Right cardiac atrium (tissue), 5 donors: ENCODE data around the gene PTCD2. TPM values are rescaled to one million over a fixed set of nuclear protein-coding genes. Genes with fewer than 3 reads are reported as not detected.
A peak's percentile ranks its signal among the peaks of the same experiment; 100 is the strongest.
"Not testable (repeated sequence)": the region's sequence is repeated elsewhere in the genome, so short reads cannot be mapped to it uniquely, and the experiment has no call there.

Source experiments
- ATAC-seq, 2 donors: fragments of 200-7000 bp; cut with Tn5 transposase; one replicate each; pipeline versions ENCODE4 v1.8.0 to v1.9.1; 2020; ENCODE audit warnings: moderate library complexity in 2 of 2, mild to moderate bottlenecking in 1 of 2
- DNase-seq, 3 donors: peaks; one replicate each; pipeline ENCODE4 v3.0.0-alpha.2; 2020
- H3K27ac ChIP-seq: one replicate; pipeline ENCODE4 v1.5.1; 2013; ENCODE audit warnings: mild to moderate bottlenecking, low read length, control low read depth, moderate library complexity
- H3K27me3 ChIP-seq: one replicate; pipeline ENCODE4 v1.6.1; 2013; ENCODE audit not compliant: control insufficient read depth, insufficient read depth
- H3K4me1 ChIP-seq: one replicate; pipeline ENCODE4 v1.6.1; 2013; ENCODE audit warnings: low read length; ENCODE audit not compliant: control insufficient read depth, insufficient read depth
- H3K4me3 ChIP-seq: one replicate; pipeline ENCODE4 v1.5.1; 2013; ENCODE audit warnings: low read length, control low read depth
- H3K9me3 ChIP-seq: one replicate; pipeline ENCODE4 v1.6.1; 2013; ENCODE audit warnings: low read length; ENCODE audit not compliant: control insufficient read depth
- WGBS: extraction: QIAGEN DNeasy Blood & Tissue Kit; methylation state at CpG from one replicate; pipeline ENCODE4 v1.1.7; 2013; 5-methylcytosine and 5-hydroxymethylcytosine counted together
- intact Hi-C, 4 donors: fragments of 100-400 bp; cut with DNase I; formaldehyde crosslinking; loops; one replicate each; pipeline versions ENCODE4 v1.11.0 to v1.14.0; 2022 to 2023
- polyA plus RNA-seq: library from polyadenylated mRNA; stranded (reverse); fragments of 200-250 nt; gene quantifications from one replicate; pipeline ENCODE4 v1.2.3, GENCODE V29; 2013
- total RNA-seq, 4 donors: library from RNA; stranded (reverse); fragmentation: NEBNext Ultra II Directional; extraction: Animal tissue kit (Norgen Biotek cat#: 25700); gene quantifications; one replicate each; pipeline ENCODE4 v1.2.1, GENCODE V29; 2021
- donor health status: healthy with polysubstance abuse.
- donor health status: DM: no; HTN: yes; CAD: no.
- donor health status: DM: no; HTN: no; CAD: no.
- donor health status: DM: no; HTN: yes; CAD: no; lungs with severe emphysema.
- donor health status: DM: yes; HTN: yes; CAD: no.

The PTCD2 gene
- total and polyA plus RNA-seq, 5 donors: 6.9 to 14.0 (median 11.5) TPM

GRCh38 chr5:72298136-72298535, 22.0 kb upstream of the PTCD2 start:
- H3K27ac ChIP-seq, ATAC-seq, H3K4me3 ChIP-seq, H3K27me3 ChIP-seq, H3K9me3 ChIP-seq, intact Hi-C loops, H3K4me1 ChIP-seq, DNase-seq: not testable (repeated sequence)
- 98% methylated on average over 3 of the region's 3 CpGs for WGBS

DNA sequence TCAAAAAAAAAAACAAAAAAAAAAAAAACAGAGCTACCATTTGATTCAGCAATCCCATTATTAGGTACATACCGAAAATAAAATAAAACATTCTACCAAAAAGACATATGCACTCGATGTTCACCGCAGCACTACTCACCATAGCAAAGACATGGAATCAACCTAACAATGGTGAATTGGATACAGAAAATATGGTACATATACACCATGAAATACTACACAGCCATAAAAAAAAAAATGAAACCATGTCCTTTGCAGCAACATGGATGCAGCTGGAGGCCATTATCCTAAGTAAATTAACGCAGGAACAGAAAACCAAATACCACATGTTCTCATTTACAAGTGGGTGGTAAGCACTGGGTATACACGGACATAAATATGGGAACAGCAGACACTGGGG, 21.5 kb upstream of the PTCD2 start:
- no peak for DNase-seq
- H3K9me3 ChIP-seq: no peaks in the 10 kb centered on the region
- intact Hi-C loops: no loop called here
- ATAC-seq: no peak
- H3K27ac ChIP-seq: no peak overlapping the region
- H3K4me3 ChIP-seq: no peak overlapping the region
- H3K27me3 ChIP-seq: no peaks in the 10 kb centered on the region
- no peaks in the 10 kb centered on the region for H3K4me1 ChIP-seq
- 98% methylated on average over 5 of the region's 5 CpGs for WGBS

GRCh38 chr5:72300590-72301339, 19.4 kb upstream of the PTCD2 start:
- Histone ChIP-seq H3K4me1 (no peaks in the 10 kb centered on the region), H3K27me3 (no peaks in the 10 kb centered on the region), H3K27ac (no peak overlapping the region), H3K4me3 (no peak overlapping the region), H3K9me3 (no peaks in the 10 kb centered on the region)
- ATAC-seq: no peak
- intact Hi-C loops: loop anchor here (10.0 kb wide), 3 partner anchors 156 to 516 kb away; no protein-coding TSS in a partner anchor
- WGBS: 44% methylated on average over 1 of the region's 1 CpG
- no peak for DNase-seq

DNA sequence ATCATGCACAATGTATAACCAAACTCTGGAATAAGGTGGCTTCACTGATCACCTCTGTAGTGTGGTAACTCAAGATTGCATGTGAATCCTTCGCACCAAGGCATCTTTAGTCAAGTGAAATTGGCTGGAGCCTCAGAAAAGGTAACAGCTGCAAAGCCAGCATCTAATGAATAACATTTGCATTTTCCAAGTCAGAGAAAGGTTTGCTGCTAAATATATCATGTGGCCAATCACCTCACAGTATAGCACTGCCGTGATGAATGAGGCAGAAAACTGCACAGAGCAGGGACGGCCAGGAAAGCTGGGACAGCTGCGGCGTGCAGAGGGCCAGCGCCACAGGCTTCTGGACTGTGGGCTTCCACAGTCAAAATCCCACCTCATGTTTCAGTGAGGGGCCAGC, 18.6 kb upstream of the PTCD2 start:
- peak overlapping the region; percentile 37 for H3K27ac ChIP-seq
- ATAC-seq (no peak), DNase-seq (no peak)
- intact Hi-C loops: loop anchor here (10.0 kb wide), 3 partner anchors 157 to 517 kb away; no protein-coding TSS in a partner anchor
- H3K4me1 ChIP-seq: no peaks in the 10 kb centered on the region
- no peak overlapping the region for H3K4me3 ChIP-seq
- no peaks in the 10 kb centered on the region for H3K27me3 ChIP-seq
- no peaks in the 10 kb centered on the region for H3K9me3 ChIP-seq
- 90% methylated on average over 6 of the region's 6 CpGs for WGBS

GRCh38 chr5:72302171-72302570, 18.0 kb upstream of the PTCD2 start:
- intact Hi-C loops: loop anchor here (10.0 kb wide), 3 partner anchors 157 to 517 kb away; no protein-coding TSS in a partner anchor
- Histone ChIP-seq H3K4me1 (no peaks in the 10 kb centered on the region), H3K4me3 (no peak overlapping the region), H3K9me3 (no peaks in the 10 kb centered on the region), H3K27me3 (no peaks in the 10 kb centered on the region), H3K27ac (no peak overlapping the region)
- 74% methylated on average over 3 of the region's 3 CpGs for WGBS
- DNase-seq: no peak
- ATAC-seq: no peak

- H3K9me3 ChIP-seq: no peaks in the 10 kb centered on the region
- ATAC-seq (no peak), DNase-seq (no peak)
- no peak overlapping the region for H3K4me3 ChIP-seq
- H3K4me1 ChIP-seq: no peaks in the 10 kb centered on the region
- 96% methylated on average over 2 of the region's 2 CpGs for WGBS
- H3K27ac ChIP-seq: no peak overlapping the region
- intact Hi-C loops: loop anchor here (5.0 to 10.0 kb wide), 4 partner anchors 161 to 523 kb away; no protein-coding TSS in a partner anchor
- H3K27me3 ChIP-seq: no peaks in the 10 kb centered on the region
Observed at GRCh38 chr5:72305194-72306142, 14.7 kb upstream of the PTCD2 start.

DNA sequence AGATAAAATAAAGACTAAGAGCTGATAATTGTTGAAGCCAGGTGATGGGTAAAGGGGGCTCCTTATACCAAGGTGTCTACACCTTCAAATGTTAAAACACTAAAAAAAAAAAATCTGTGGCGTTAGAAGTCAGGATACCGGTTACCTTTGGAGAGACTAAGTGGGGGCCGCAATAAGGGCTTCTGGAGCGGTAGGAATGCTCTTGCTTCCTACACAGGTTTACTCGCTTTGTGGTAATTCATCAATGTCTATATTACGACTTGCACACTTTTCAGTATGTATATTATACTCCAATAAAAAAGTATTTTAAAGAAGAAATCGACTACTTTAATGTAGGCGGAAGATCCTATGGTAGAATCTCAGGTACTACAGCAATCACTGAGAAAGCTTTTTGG, 12.6 kb upstream of the PTCD2 start:
- no peak for ATAC-seq

GRCh38 chr5:72307968-72308852, 12.0 kb upstream of the PTCD2 start:
- H3K4me3 ChIP-seq: peak overlapping the region; percentile 45
- 1% methylated on average over 76 of the region's 76 CpGs for WGBS

More for the DNA sequence above, 12.6 kb upstream of the PTCD2 start:
- H3K4me1 ChIP-seq: no peaks in the 10 kb centered on the region
- intact Hi-C loops: loop anchor here (5.0 to 10.0 kb wide), 4 partner anchors 163 to 525 kb away; no protein-coding TSS in a partner anchor
- H3K9me3 ChIP-seq: no peaks in the 10 kb centered on the region
- H3K27me3 ChIP-seq: no peaks in the 10 kb centered on the region
- WGBS: 10% methylated on average over 8 of the region's 8 CpGs
- no peak for DNase-seq
- peak overlapping the region; percentile 45 for H3K4me3 ChIP-seq
- H3K27ac ChIP-seq: peak overlapping the region; percentile 82

DNA sequence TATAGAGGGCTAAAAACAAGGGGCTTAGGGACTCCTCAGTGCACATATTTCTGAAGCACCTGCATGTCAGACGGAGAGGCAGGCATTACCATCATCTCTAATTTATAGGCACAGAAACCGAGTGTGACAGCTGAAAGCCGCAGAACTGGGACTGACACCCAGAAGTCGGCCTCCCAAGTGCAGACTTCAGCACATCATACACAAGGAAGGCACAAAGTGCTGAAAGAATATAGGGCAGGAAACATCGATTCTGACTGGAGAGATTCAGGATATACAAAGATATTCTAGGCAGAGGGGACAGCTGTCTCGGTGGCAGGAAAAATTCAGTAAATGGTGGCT, 11.4 kb upstream of the PTCD2 start:
- Histone ChIP-seq H3K4me3 (no peak overlapping the region), H3K4me1 (no peaks in the 10 kb centered on the region), H3K27ac (no peak overlapping the region), H3K9me3 (no peaks in the 10 kb centered on the region), H3K27me3 (no peaks in the 10 kb centered on the region)
- intact Hi-C loops: loop anchor here (5.0 to 10.0 kb wide), 4 partner anchors 164 to 527 kb away; no protein-coding TSS in a partner anchor
- DNase-seq (peak in 1 of 3 donors; percentile 30), ATAC-seq (no peak)
- 67% methylated on average over 6 of the region's 6 CpGs for WGBS

More at GRCh38 chr5:72307968-72308852, 12.0 kb upstream of the PTCD2 start:
- intact Hi-C loops: loop anchor here (5.0 to 10.0 kb wide), 4 partner anchors 163 to 526 kb away; no protein-coding TSS in a partner anchor
- H3K27ac ChIP-seq: peak overlapping the region; percentile 82
- peak; percentile 99 for ATAC-seq
- no peaks in the 10 kb centered on the region for H3K9me3 ChIP-seq
- peak; percentile 99 for DNase-seq
- no peaks in the 10 kb centered on the region for H3K4me1 ChIP-seq
- H3K27me3 ChIP-seq: no peaks in the 10 kb centered on the region

DNA sequence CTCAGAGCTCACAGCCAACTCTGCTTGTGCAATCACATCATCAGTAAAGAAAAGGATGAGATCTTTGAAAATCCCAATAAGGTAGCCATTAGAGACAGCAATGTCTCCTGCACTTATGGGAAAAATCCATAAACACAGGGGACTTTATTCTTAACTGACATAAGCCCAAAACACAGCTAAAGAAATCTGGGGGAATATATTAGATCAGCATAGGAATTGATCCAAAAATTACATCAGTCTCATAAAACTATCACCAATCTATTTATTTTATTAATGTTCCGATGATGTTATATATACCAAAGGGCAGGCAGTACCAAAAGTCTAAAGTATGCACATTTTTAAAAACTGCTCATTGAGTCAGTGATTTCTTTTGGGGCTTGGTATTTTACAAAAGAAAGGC, 7.0 kb upstream of the PTCD2 start:
- no peak for ATAC-seq
- Histone ChIP-seq H3K9me3 (no peaks in the 10 kb centered on the region), H3K27me3 (no peaks in the 10 kb centered on the region), H3K4me3 (no peak overlapping the region), H3K4me1 (peaks cover 2% of the 10 kb centered on the region), H3K27ac (no peak overlapping the region)
- DNase-seq: no peak
- 83% methylated on average over 1 of the region's 1 CpG for WGBS
- intact Hi-C loops: no loop called here
